K562 (cell line): ENCODE measurements around the gene BRCA1. TPM values are rescaled to one million over a fixed set of nuclear protein-coding genes. Genes with fewer than 3 reads are reported as not detected.
"Not testable (repeated sequence)": the region's sequence is repeated elsewhere in the genome, so short reads cannot be mapped to it uniquely, and the experiment has no call there.

ENCODE experiments used
- ATAC-seq: fragments of 200-7000 bp; cut with Tn5 transposase; 3 replicates; pipeline ENCODE4 v1.9.1; 2020; ENCODE audit warnings: moderate library complexity
- BruUV-seq: library from RNA; stranded (reverse); fragments of 400-500 nt; replicated peaks from 2 replicates; lab custom pipeline; 2021; lab: Mats Ljungman, UMichigan
- CTCF ChIA-PET: fragments of 300-600 bp; formaldehyde crosslinking; extraction: SDS; loops from one replicate; lab custom pipeline; 2021; ENCODE audit warnings: low intra/inter-chr PET ratio; lab: Yijun Ruan, JAX
- POLR2A ChIA-PET: fragments of 300-600, 350-650 bp; sonication (Branson Sonifier 250); formaldehyde crosslinking; extraction: SDS; loops from one replicate; lab custom pipeline; 2021; ENCODE audit warnings: antibody characterized with exemption, inconsistent platforms; lab: Yijun Ruan, JAX
- DNase-seq, 4 experiments: peaks; one replicate each; pipeline versions ENCODE4 v3.0.0 to v3.0.0-alpha.2; 2011 to 2018; ENCODE audit warnings: low spot score in 3 of 4, mixed read lengths in 3 of 4; ENCODE audit errors: extremely low read depth in 1 of 4
- FAIRE-seq: peaks from 2 replicates; lab custom pipeline; 2011; peaks lifted over from hg19 to GRCh38; lab: Jason Lieb, UNC
- H2AFZ ChIP-seq: 2 replicates; pipeline ENCODE4 v1.6.0; 2011; ENCODE audit warnings: low read depth, low read length, control low read depth, inconsistent platforms
- H3K27ac ChIP-seq: fragments of 200-600 bp; 3 replicates; pipeline ENCODE4 v1.8.0; 2011; ENCODE audit warnings: low read depth, mild to moderate bottlenecking, control low read depth, inconsistent platforms, low read length, moderate library complexity, mixed read lengths; ENCODE audit errors: extremely low read depth
- H3K27me3 ChIP-seq, 2 experiments: fragments of 300-600 bp in 1 of 2; 2 replicates in 1 of 2; 3 replicates in 1 of 2; pipeline versions ENCODE4 v1.6.0 to v1.8.0; 2011; ENCODE audit warnings: inconsistent platforms in 2 of 2, low read length in 2 of 2, mild to moderate bottlenecking in 1 of 2, mixed read lengths in 1 of 2, moderate library complexity in 1 of 2; ENCODE audit not compliant: control insufficient read depth in 2 of 2, insufficient read depth in 2 of 2
- H3K36me3 ChIP-seq: fragments of 300-600 bp; 3 replicates; pipeline ENCODE4 v1.8.0; 2011; ENCODE audit warnings: mild to moderate bottlenecking, low read length, inconsistent platforms; ENCODE audit not compliant: control insufficient read depth, insufficient read depth
- H3K4me1 ChIP-seq, 2 experiments: fragments of 200-600 bp in 1 of 2; replicated peaks in 1 of 2; 2 replicates in 1 of 2; 3 replicates in 1 of 2; pipeline versions ENCODE4 v1.5.1 to v1.8.0; 2011; ENCODE audit warnings: inconsistent platforms in 2 of 2, low read length in 2 of 2, mild to moderate bottlenecking in 1 of 2, mixed read lengths in 1 of 2, moderate library complexity in 1 of 2; ENCODE audit not compliant: control insufficient read depth in 2 of 2, insufficient read depth in 2 of 2
- H3K4me2 ChIP-seq: 2 replicates; pipeline ENCODE4 v1.6.1; 2011; ENCODE audit warnings: low read length, control low read depth, inconsistent platforms, mixed read lengths; ENCODE audit not compliant: insufficient read depth
- H3K4me3 ChIP-seq: fragments of 200-600 bp; sonication (generic), shearing (Covaris generic); 2 replicates; pipeline ENCODE4 v1.5.1; 2016; ENCODE audit warnings: control low read depth, inconsistent platforms
- H3K79me2 ChIP-seq: fragments of 200-600 bp; 3 replicates; pipeline ENCODE4 v1.8.0; 2011; ENCODE audit warnings: low read length, inconsistent platforms; ENCODE audit not compliant: control insufficient read depth, insufficient read depth
- H3K9ac ChIP-seq, 2 experiments: 2 replicates each; pipeline versions ENCODE4 v1.6.0 to v1.6.1; 2011; ENCODE audit warnings: low read depth in 2 of 2, low read length in 2 of 2, control low read depth in 1 of 2, inconsistent platforms in 1 of 2, mild to moderate bottlenecking in 1 of 2, mixed read lengths in 1 of 2; ENCODE audit not compliant: insufficient read depth in 1 of 2
- H3K9me1 ChIP-seq: one replicate; pipeline ENCODE4 v1.6.0; 2011; ENCODE audit warnings: inconsistent platforms, mild to moderate bottlenecking, low read length, moderate library complexity; ENCODE audit not compliant: control insufficient read depth, insufficient read depth
- H3K9me3 ChIP-seq: replicated peaks from 2 replicates; pipeline ENCODE4 v1.5.1; 2011; ENCODE audit warnings: low read depth, low read length, inconsistent platforms; ENCODE audit not compliant: control insufficient read depth, insufficient read depth
- H4K20me1 ChIP-seq: replicated peaks from 2 replicates; pipeline ENCODE4 v1.6.1; 2011; ENCODE audit warnings: low read length, inconsistent platforms, mixed read lengths; ENCODE audit not compliant: control insufficient read depth, insufficient read depth
- CBX3 ChIP-seq, 2 experiments: IDR thresholded peaks; 1 replicate in 1 of 2; 2 replicates in 1 of 2; pipeline ENCODE4 v1.6.1; 2012; ENCODE audit warnings: inconsistent platforms in 2 of 2, low read length in 2 of 2, borderline replicate concordance in 1 of 2, control low read depth in 1 of 2
- COPS2 ChIP-seq: fragments of 450-650 bp; conservative IDR thresholded peaks from 2 replicates; pipeline ENCODE4 v1.6.1; 2016; ENCODE audit warnings: mild to moderate bottlenecking, moderate library complexity
- ELF2 ChIP-seq: fragments of 250-450 bp; sonication (Bioruptor Pico); IDR thresholded peaks from 2 replicates; pipeline ENCODE4 v1.5.0; 2021; ENCODE audit warnings: mild to moderate bottlenecking
- KAT2B ChIP-seq: IDR thresholded peaks from one replicate; pipeline ENCODE4 v1.6.1; 2012; ENCODE audit warnings: low read depth, mild to moderate bottlenecking, control low read depth, inconsistent platforms, low read length, moderate library complexity
- KAT8 ChIP-seq: fragments of 450-650 bp; IDR thresholded peaks from 2 replicates; pipeline ENCODE4 v1.6.1; 2016; ENCODE audit warnings: low read depth, mild to moderate bottlenecking
- MCM7 ChIP-seq, 2 experiments: fragments of 450-650 bp; IDR thresholded peaks; 2 replicates each; pipeline ENCODE4 v1.6.1; 2016 to 2018
- SAFB2 ChIP-seq: fragments of 200-400 bp; formaldehyde crosslinking; IDR thresholded peaks from 2 replicates; pipeline ENCODE4 v1.6.1; 2018; ENCODE audit warnings: borderline replicate concordance, low read length, low read depth, moderate library complexity; ENCODE audit not compliant: severe bottlenecking
- ZBTB7A ChIP-seq: IDR thresholded peaks from 2 replicates; pipeline ENCODE4 v1.6.1; 2011; ENCODE audit warnings: low read depth, mild to moderate bottlenecking, low read length, moderate library complexity, borderline replicate concordance; ENCODE audit not compliant: control insufficient read depth
- ZNF274 ChIP-seq: IDR thresholded peaks from 2 replicates; pipeline ENCODE4 v1.6.1; 2011; ENCODE audit warnings: low read depth, mild to moderate bottlenecking, low read length, moderate library complexity, borderline replicate concordance
- WGBS: fragments of 100-300 bp; shearing (Covaris generic); methylation state at CpG from one replicate; pipeline ENCODE4 v1.1.6; 2016; ENCODE audit warnings: low coverage, mixed read lengths; ENCODE audit not compliant: insufficient coverage; ENCODE audit errors: missing lambda C conversion rate; 5-methylcytosine and 5-hydroxymethylcytosine counted together
- in situ Hi-C: fragments of 300-500 bp; cut with MboI; formaldehyde crosslinking; loops from 4 replicates; pipeline ENCODE4 v1.15.0; 2018; ENCODE audit warnings: inconsistent platforms, mixed read lengths
- intact Hi-C: fragments of 100-400 bp; cut with micrococcal nuclease; formaldehyde crosslinking; loops from 2 replicates; pipeline ENCODE4 v1.14.2; 2022
- polyA plus RNA-seq, 8 experiments: library from polyadenylated mRNA; depleted of rRNA in 4 of 8; stranded (reverse) in 5 of 8; unstranded in 3 of 8; fragments of >200 nt; fragmentation: Nextera tagmentation in 2 of 8; fragmentation: Illumina TruSeq in 1 of 8; extraction: Ambion mirVana in 2 of 8; extraction: Trizol in 1 of 8; gene quantifications; 2 replicates each; pipeline versions ENCODE4 v1.2.1 to v1.2.3, GENCODE V29; 2011 to 2014; ENCODE audit warnings: inconsistent platforms in 1 of 8, missing spikeins in 1 of 8
- total RNA-seq, 7 experiments: library from RNA; depleted of rRNA in 6 of 7; stranded (reverse); fragments of >200 nt in 6 of 7; fragmentation: Illumina TruSeq in 2 of 7; extraction: Trizol in 2 of 7; gene quantifications; 2 replicates each; pipeline versions ENCODE4 v1.2.1 to v1.2.3, GENCODE V29; 2011 to 2021; ENCODE audit warnings: low replicate concordance in 1 of 7
- TF ChIP-seq, protein P1 (sequence below): sonication (generic); formaldehyde crosslinking; IDR thresholded peaks from 2 replicates; pipeline ENCODE4 v1.8.0; 2022; ENCODE audit warnings: mild to moderate bottlenecking, low read depth, missing genetic modification reagents

BRCA1 gene
- total and polyA plus RNA-seq, 9 of the 15 experiments (the other 6 are each of a cell fraction or from before 2014, with no cell fraction given), result 25.9 to 95.3 (median 62.3) TPM

DNA sequence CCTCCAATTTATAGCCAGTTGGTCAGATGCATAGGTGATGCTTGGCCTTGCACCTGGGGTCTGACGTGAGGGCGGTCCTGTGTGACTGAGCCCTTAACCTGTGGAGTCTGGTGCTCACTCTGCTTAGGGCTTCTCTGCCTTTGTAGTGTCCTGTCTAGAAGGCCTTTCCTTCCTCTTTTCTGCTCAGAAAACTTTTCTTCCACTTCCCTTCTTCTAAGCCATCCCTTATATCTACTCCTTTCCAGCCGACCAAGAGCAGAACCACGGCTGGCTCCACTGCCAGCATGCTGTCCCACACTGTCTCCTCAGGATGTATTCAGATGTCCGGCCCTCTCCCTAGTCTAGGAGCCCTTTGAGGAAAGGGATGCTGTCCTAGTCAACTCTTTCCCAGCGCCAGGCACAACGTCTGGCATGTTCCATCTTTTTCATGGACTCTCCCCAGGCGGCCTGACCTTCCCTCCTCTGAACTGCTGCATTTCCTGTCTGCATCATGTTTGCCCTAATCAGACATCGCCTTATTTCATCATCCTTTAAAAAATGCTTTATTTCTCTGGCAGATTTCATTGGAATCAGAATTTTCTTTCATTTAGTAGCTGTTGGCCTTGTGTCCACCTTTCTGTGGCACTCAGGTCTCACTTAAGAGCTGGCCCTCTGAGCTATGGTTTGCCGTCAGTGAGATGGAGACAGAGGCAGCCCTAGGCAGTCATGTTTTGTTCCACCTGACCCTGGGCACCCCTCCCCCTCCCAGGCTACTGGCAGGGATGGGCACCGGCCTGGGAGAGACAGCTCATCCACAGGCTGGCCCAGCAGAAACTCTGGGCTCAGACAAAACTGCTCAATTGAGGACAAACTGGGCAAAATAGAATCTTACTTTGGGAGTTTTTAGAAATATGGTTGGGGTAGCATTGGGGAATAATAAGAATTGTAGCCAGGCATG is 15.5 kb upstream of the BRCA1 start:
- no peaks in the 10 kb centered on the region for H3K27me3 ChIP-seq
- no peak overlapping the region for H3K4me3 ChIP-seq
- FAIRE-seq, result no peak
- intact Hi-C loops (no loop called here), in situ Hi-C loops (no loop called here)
- DNase-seq, result no peak
- no peaks in the 10 kb centered on the region for H4K20me1 ChIP-seq
- CTCF ChIA-PET, result no interaction called here
- no peaks in the 10 kb centered on the region for H3K79me2 ChIP-seq
- H2AFZ ChIP-seq, result no peak overlapping the region
- H3K9me3 ChIP-seq, result no peaks in the 10 kb centered on the region; the same call in 1 of the 2 replicates
- H3K9me1 ChIP-seq, result no peaks in the 10 kb centered on the region
- BruUV-seq, result no TSS peak
- no peak for TF ChIP-seq ZNF274
- TF ChIP-seq MCM7 (IDR thresholded peaks at IDR 0.05), result no peak
- TF ChIP-seq ELF2 (CRISPR knock-in tag), result no peak
- TF ChIP-seq SAFB2, result no peak
- TF ChIP-seq COPS2, result no peak
- TF ChIP-seq KAT8, result no peak
- TF ChIP-seq, protein P1, sequence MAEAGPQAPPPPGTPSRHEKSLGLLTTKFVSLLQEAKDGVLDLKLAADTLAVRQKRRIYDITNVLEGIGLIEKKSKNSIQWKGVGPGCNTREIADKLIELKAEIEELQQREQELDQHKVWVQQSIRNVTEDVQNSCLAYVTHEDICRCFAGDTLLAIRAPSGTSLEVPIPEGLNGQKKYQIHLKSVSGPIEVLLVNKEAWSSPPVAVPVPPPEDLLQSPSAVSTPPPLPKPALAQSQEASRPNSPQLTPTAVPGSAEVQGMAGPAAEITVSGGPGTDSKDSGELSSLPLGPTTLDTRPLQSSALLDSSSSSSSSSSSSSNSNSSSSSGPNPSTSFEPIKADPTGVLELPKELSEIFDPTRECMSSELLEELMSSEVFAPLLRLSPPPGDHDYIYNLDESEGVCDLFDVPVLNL (CRISPR knock-in tag), result no peak
- no peak for TF ChIP-seq ZBTB7A
- TF ChIP-seq KAT2B, result no peak
- TF ChIP-seq CBX3 (IDR thresholded peaks at IDR 0.05; ENCODE audit: borderline replicate concordance in 1 of 2, low read length in 2 of 2), result no peak
- H3K4me2 ChIP-seq, result no peak overlapping the region
- no peak for ATAC-seq
- H3K4me1 ChIP-seq, result no peaks in the 10 kb centered on the region; a peak in 2 of 5 replicates
- H3K9ac ChIP-seq, result no peak overlapping the region
- no peak overlapping the region for H3K27ac ChIP-seq
- H3K36me3 ChIP-seq, result no peaks in the 10 kb centered on the region
- 68% methylated on average over 10 of the region's 11 CpGs for WGBS
- POLR2A ChIA-PET, result interaction anchor here (0.8 to 3.2 kb wide), 5 partner anchors 8 to 14 kb away, joined by 3 to 15 read pairs (median 4); no protein-coding TSS in a partner anchor

DNA sequence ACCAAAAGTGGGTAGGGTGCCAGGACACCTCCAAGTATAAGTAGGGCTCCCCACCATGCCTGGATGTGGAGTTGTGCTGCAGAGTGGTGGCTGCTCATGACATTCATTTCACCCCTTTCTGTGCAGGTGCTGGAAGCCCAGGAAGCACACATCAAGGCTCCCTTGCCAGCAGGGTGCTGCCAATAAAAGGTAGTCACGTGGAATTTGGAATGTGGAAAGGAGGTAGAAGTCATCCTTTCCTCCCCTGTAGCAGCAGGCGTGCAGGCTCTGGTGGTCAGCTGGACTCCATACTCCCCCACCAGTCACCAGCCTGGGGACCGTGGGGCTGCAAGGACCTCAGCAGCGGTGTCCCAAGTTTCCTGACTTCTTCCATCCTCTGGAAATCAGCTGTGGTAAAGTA is 13.4 kb upstream of the BRCA1 start:
- H3K4me2 ChIP-seq, H2AFZ ChIP-seq, H4K20me1 ChIP-seq, H3K9ac ChIP-seq, H3K79me2 ChIP-seq, DNase-seq, intact Hi-C loops, H3K9me3 ChIP-seq, H3K9me1 ChIP-seq, ATAC-seq, H3K27me3 ChIP-seq, BruUV-seq, CTCF ChIA-PET, H3K27ac ChIP-seq, FAIRE-seq, in situ Hi-C loops, H3K4me3 ChIP-seq, H3K4me1 ChIP-seq: not testable (repeated sequence)
- POLR2A ChIA-PET, result interaction anchor here (0.6 to 1.3 kb wide), 5 partner anchors 8 to 609 kb away, joined by 3 to 5 read pairs (median 4); partner anchors contain the start of gene BRCA1
- peaks cover 16% of the 10 kb centered on the region; the same call in 2 of the 3 replicates for H3K36me3 ChIP-seq
- 80% methylated on average over 4 of the region's 4 CpGs for WGBS
